ENCODE measurements around the gene ZXDC.

ZXDC gene

GRCh38 chr3:126482503-126483255 is 7.0 kb upstream of the ZXDC start:
- DNase-seq (ENCODE audit: low spot score): no peak
- no peak for TF ChIP-seq CTCF (IDR thresholded peaks at IDR 0.05; ENCODE audit: borderline replicate concordance, control extremely low read depth, extremely low read depth, insufficient read depth, missing control alignments)
- in situ Hi-C loops (cut with MboI; ENCODE audit: low sequenced_read_pairs, unreplicated experiment): no loop called here

- in situ Hi-C loops (cut with MboI; ENCODE audit: low sequenced_read_pairs, unreplicated experiment): no loop called here
- DNase-seq (ENCODE audit: low spot score): no peak
- no peak for TF ChIP-seq CTCF (IDR thresholded peaks at IDR 0.05; ENCODE audit: borderline replicate concordance, control extremely low read depth, extremely low read depth, insufficient read depth, missing control alignments)
Measured at GRCh38 chr3:126481808-126482502, 6.3 kb upstream of the ZXDC start.

GRCh38 chr3:126480861-126481260 is 5.2 kb upstream of the ZXDC start:
- in situ Hi-C loops (cut with MboI; ENCODE audit: low sequenced_read_pairs, unreplicated experiment): no loop called here
- no peak for TF ChIP-seq CTCF (IDR thresholded peaks at IDR 0.05; ENCODE audit: borderline replicate concordance, control extremely low read depth, extremely low read depth, insufficient read depth, missing control alignments)
- DNase-seq (ENCODE audit: low spot score): no peak

GRCh38 chr3:126480206-126480605 is 4.5 kb upstream of the ZXDC start:
- DNase-seq (ENCODE audit: low spot score): no peak
- no peak for TF ChIP-seq CTCF (IDR thresholded peaks at IDR 0.05; ENCODE audit: borderline replicate concordance, control extremely low read depth, extremely low read depth, insufficient read depth, missing control alignments)

GRCh38 chr3:126479642-126480041 is 4.0 kb upstream of the ZXDC start:
- no peak for TF ChIP-seq CTCF (IDR thresholded peaks at IDR 0.05; ENCODE audit: borderline replicate concordance, control extremely low read depth, extremely low read depth, insufficient read depth, missing control alignments)
- DNase-seq (ENCODE audit: low spot score): no peak
- in situ Hi-C loops (cut with MboI; ENCODE audit: low sequenced_read_pairs, unreplicated experiment): no loop called here

More at GRCh38 chr3:126480206-126480605, 4.5 kb upstream of the ZXDC start:
- in situ Hi-C loops (cut with MboI; ENCODE audit: low sequenced_read_pairs, unreplicated experiment): no loop called here

GRCh38 chr3:126478581-126479310 is 3.1 kb upstream of the ZXDC start:
- DNase-seq (ENCODE audit: low spot score): no peak
- in situ Hi-C loops (cut with MboI; ENCODE audit: low sequenced_read_pairs, unreplicated experiment): no loop called here
- no peak for TF ChIP-seq CTCF (IDR thresholded peaks at IDR 0.05; ENCODE audit: borderline replicate concordance, control extremely low read depth, extremely low read depth, insufficient read depth, missing control alignments)
